ENCODE measurements around the gene DNAJC1.

DNA sequence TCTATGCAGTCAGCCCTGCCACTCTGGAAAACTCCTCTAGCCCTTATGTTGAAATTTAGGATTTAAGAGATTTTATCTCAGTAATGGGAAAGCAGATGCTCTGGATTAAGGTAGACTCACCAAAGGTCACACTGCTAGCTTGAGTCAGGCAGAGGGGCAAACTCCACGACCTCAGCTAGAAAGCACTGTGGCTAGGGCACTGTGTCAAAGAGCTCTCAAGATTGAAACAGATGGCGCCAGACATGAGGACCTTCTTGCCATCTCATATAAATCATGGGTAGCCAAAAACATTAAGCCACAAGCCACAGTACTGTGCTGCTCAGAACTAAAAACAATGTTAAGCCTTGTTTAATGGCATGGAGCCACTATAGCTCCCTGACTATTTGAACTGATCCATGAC, 188.7 kb downstream of the DNAJC1 start:
- TF ChIP-seq, protein P1, sequence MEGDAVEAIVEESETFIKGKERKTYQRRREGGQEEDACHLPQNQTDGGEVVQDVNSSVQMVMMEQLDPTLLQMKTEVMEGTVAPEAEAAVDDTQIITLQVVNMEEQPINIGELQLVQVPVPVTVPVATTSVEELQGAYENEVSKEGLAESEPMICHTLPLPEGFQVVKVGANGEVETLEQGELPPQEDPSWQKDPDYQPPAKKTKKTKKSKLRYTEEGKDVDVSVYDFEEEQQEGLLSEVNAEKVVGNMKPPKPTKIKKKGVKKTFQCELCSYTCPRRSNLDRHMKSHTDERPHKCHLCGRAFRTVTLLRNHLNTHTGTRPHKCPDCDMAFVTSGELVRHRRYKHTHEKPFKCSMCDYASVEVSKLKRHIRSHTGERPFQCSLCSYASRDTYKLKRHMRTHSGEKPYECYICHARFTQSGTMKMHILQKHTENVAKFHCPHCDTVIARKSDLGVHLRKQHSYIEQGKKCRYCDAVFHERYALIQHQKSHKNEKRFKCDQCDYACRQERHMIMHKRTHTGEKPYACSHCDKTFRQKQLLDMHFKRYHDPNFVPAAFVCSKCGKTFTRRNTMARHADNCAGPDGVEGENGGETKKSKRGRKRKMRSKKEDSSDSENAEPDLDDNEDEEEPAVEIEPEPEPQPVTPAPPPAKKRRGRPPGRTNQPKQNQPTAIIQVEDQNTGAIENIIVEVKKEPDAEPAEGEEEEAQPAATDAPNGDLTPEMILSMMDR (IDR thresholded peaks at IDR 0.05; ENCODE audit: low read length), result no peak
- no peak for TF ChIP-seq EZH2 (optimal IDR thresholded peaks at IDR 0.05; ENCODE audit: low read depth, low read length)
